ENCODE results near the gene GPR107. TPM values are rescaled to one million over a fixed set of nuclear protein-coding genes. Genes with fewer than 3 reads are reported as not detected.

The GPR107 gene
- total and polyA plus RNA-seq, 12 donors: 8.9 to 45.9 (median 30.8) TPM

- H3K27me3 ChIP-seq: no peaks in the 10 kb centered on the region
- no peak overlapping the region for H3K27ac ChIP-seq
- H3K4me1 ChIP-seq (replicated peaks in 1 of 2): no peaks in the 10 kb centered on the region
- peaks cover 0 to 62% of the 10 kb centered on the region in 2 donors for H3K36me3 ChIP-seq (replicated peaks in 1 of 2)
- no peaks in the 10 kb centered on the region for H3K9me3 ChIP-seq (replicated peaks in 1 of 3)
- intact Hi-C loops (cut with DNase I): no loop called here
- TF ChIP-seq POLR2A (IDR thresholded peaks at IDR 0.05): no peak
- no peak for TF ChIP-seq CTCF (IDR thresholded peaks at IDR 0.05)
- 86 to 94% (median 91%) methylated on average over 6 of the region's 6 CpGs for WGBS, 4 donors
- no peak overlapping the region for H3K4me3 ChIP-seq
- no peak for DNase-seq
These were observed 34.3 kb downstream of the GPR107 start for GRCh38 chr9:130088051-130088450.

- Histone ChIP-seq H3K4me1 (replicated peaks in 1 of 2) (no peaks in the 10 kb centered on the region), H3K36me3 (replicated peaks in 1 of 2) (peaks cover 0 to 64% of the 10 kb centered on the region in 2 donors), H3K9me3 (replicated peaks in 1 of 3) (no peaks in the 10 kb centered on the region), H3K27me3 (no peaks in the 10 kb centered on the region), H3K4me3 (no peak overlapping the region), H3K27ac (no peak overlapping the region)
- WGBS, 4 donors: 94 to 98% (median 96%) methylated on average over 12 of the region's 12 CpGs
- TF ChIP-seq CTCF (IDR thresholded peaks at IDR 0.05) (no peak), POLR2A (IDR thresholded peaks at IDR 0.05) (no peak)
- intact Hi-C loops (cut with DNase I): no loop called here
- no peak for DNase-seq
These were observed 35.4 kb downstream of the GPR107 start for GRCh38 chr9:130089141-130089540.

- Histone ChIP-seq H3K27me3 (no peaks in the 10 kb centered on the region), H3K27ac (no peak overlapping the region), H3K36me3 (replicated peaks in 1 of 2) (peaks cover 0 to 72% of the 10 kb centered on the region in 2 donors), H3K4me1 (replicated peaks in 1 of 2) (no peaks in the 10 kb centered on the region), H3K4me3 (no peak overlapping the region), H3K9me3 (replicated peaks in 1 of 3) (no peaks in the 10 kb centered on the region)
- no peak for DNase-seq
- intact Hi-C loops (cut with DNase I): loop anchor here in 1 of 2 donors (10.0 kb wide), 1 partner anchor 206 kb away; no protein-coding TSS in a partner anchor
- WGBS, 4 donors: 82 to 88% (median 86%) methylated on average over 3 of the region's 3 CpGs
- TF ChIP-seq POLR2A (IDR thresholded peaks at IDR 0.05) (no peak), CTCF (IDR thresholded peaks at IDR 0.05) (no peak)
These were observed 37.2 kb downstream of the GPR107 start for GRCh38 chr9:130090915-130091314.

GRCh38 chr9:130092910-130093309 is 39.2 kb downstream of the GPR107 start:
- H3K9me3 ChIP-seq (replicated peaks in 1 of 3): no peaks in the 10 kb centered on the region
- intact Hi-C loops (cut with DNase I): loop anchor here in 1 of 2 donors (10.0 kb wide), 1 partner anchor 208 kb away; no protein-coding TSS in a partner anchor
- DNase-seq: no peak

More at GRCh38 chr9:130092910-130093309, 39.2 kb downstream of the GPR107 start:
- Histone ChIP-seq H3K4me3 (no peak overlapping the region), H3K36me3 (replicated peaks in 1 of 2) (peaks cover 0 to 71% of the 10 kb centered on the region in 2 donors), H3K27ac (no peak overlapping the region), H3K27me3 (no peaks in the 10 kb centered on the region), H3K4me1 (replicated peaks in 1 of 2) (no peaks in the 10 kb centered on the region)
- TF ChIP-seq CTCF (IDR thresholded peaks at IDR 0.05) (no peak), POLR2A (IDR thresholded peaks at IDR 0.05) (no peak)
- whole genome bisulfite sequencing, 4 donors: 67 to 85% (median 83%) methylated on average over 4 of the region's 4 CpGs
